Esophagus squamous epithelium (tissue), 5 donors: ENCODE results near the gene CST9. TPM values are rescaled to one million over a fixed set of nuclear protein-coding genes. Genes with fewer than 3 reads are reported as not detected.
A peak's percentile ranks its signal among the peaks of the same experiment; 100 is the strongest.

ENCODE experiments used
- DNase-seq: peaks from one replicate; lab custom pipeline; 2025; lab: John Stamatoyannopoulos, UW
- H3K27ac ChIP-seq, 4 donors: fragments of 200-600 bp; sonication (generic); one replicate each; pipeline ENCODE4 v1.5.1; 2016 to 2019; ENCODE audit warnings: mild to moderate bottlenecking in 1 of 4
- H3K27me3 ChIP-seq, 4 donors: fragments of 200-600 bp; sonication (generic); 1 replicate in 3 of 4; 2 replicates in 1 of 4; pipeline versions ENCODE4 v1.5.1 to v1.6.0; 2017 to 2021; ENCODE audit warnings: antibody characterized with exemption in 1 of 4
- H3K36me3 ChIP-seq, 3 donors: fragments of 200-600 bp; sonication (generic); one replicate each; pipeline ENCODE4 v1.5.1; 2016 to 2019
- H3K4me1 ChIP-seq, 3 donors: fragments of 200-600 bp; sonication (generic); one replicate each; pipeline ENCODE4 v1.5.1; 2017 to 2019
- H3K4me3 ChIP-seq, 4 donors: fragments of 200-600 bp; sonication (generic); 1 replicate in 3 of 4; 2 replicates in 1 of 4; pipeline ENCODE4 v1.5.1; 2016 to 2019; ENCODE audit warnings: mild to moderate bottlenecking in 2 of 4, moderate library complexity in 1 of 4
- H3K9me3 ChIP-seq, 3 donors: fragments of 200-600 bp; sonication (generic); one replicate each; pipeline ENCODE4 v1.5.1; 2016 to 2019
- CTCF ChIP-seq, 6 experiments: fragments of 450-650 bp in 4 of 6; fragments of 200-600 bp in 2 of 6; sonication (generic) in 2 of 6; IDR thresholded peaks; one replicate each; pipeline ENCODE4 v1.5.1; 2016 to 2019; ENCODE audit warnings: antibody characterized with exemption in 6 of 6, mild to moderate bottlenecking in 4 of 6, moderate library complexity in 4 of 6
- POLR2A ChIP-seq, 4 donors: fragments of 450-650 bp; IDR thresholded peaks; one replicate each; pipeline ENCODE4 v1.6.1; 2017; ENCODE audit warnings: antibody characterized with exemption in 4 of 4, mild to moderate bottlenecking in 4 of 4, moderate library complexity in 3 of 4
- WGBS, 2 donors: methylation state at CpG; one replicate each; pipeline ENCODE4 v1.1.5; 2018; 5-methylcytosine and 5-hydroxymethylcytosine counted together
- intact Hi-C: fragments of 100-400 bp; cut with DNase I; formaldehyde crosslinking; loops from one replicate; pipeline ENCODE4 v1.15.0; 2022
- total RNA-seq, 4 donors: library from RNA; depleted of rRNA; stranded (reverse); fragments of >200 nt; gene quantifications; one replicate each; pipeline ENCODE4 v1.1.0, GENCODE V29; 2016
- donor health status: DM: yes; HTN: yes; CAD: no.

CST9 gene
- total RNA-seq, 4 donors from 2014 or later, result not detected

- TF ChIP-seq CTCF (IDR thresholded peaks at IDR 0.05), result no peak
- TF ChIP-seq POLR2A (IDR thresholded peaks at IDR 0.05), result no peak
- no peaks in the 10 kb centered on the region for H3K9me3 ChIP-seq
- H3K27ac ChIP-seq, result peak overlapping the region in 3 of 4 donors; percentile 80 to 99 (median 92)
- 27 to 45% methylated on average over 11 of the region's 12 CpGs for WGBS, 2 donors
- peaks cover 5 to 42% (median 14%) of the 10 kb centered on the region in 3 donors for H3K36me3 ChIP-seq
- intact Hi-C loops, result no loop called here
- H3K27me3 ChIP-seq, result no peaks in the 10 kb centered on the region
- H3K4me3 ChIP-seq, result peak overlapping the region in 3 of 4 donors; percentile 0 to 95 (median 94)
- DNase-seq, result no peak
- peaks cover 21 to 72% (median 33%) of the 10 kb centered on the region in 3 donors for H3K4me1 ChIP-seq
Observed at GRCh38 chr20:23634985-23635767, 29.5 kb upstream of the CST9 start.

GRCh38 chr20:23634044-23634801 is 28.5 kb upstream of the CST9 start:
- TF ChIP-seq CTCF (IDR thresholded peaks at IDR 0.05) (no peak), POLR2A (IDR thresholded peaks at IDR 0.05) (no peak)
- peaks cover 21 to 71% (median 31%) of the 10 kb centered on the region in 3 donors for H3K4me1 ChIP-seq
- peak overlapping the region in 1 of 4 donors; percentile 19 for H3K4me3 ChIP-seq
- H3K27ac ChIP-seq, result peak overlapping the region in 3 of 4 donors; percentile 80 to 99 (median 92)
- intact Hi-C loops, result no loop called here
- DNase-seq, result no peak
- 56 to 59% methylated on average over 2 to 6 of the region's 8 CpGs for WGBS, 2 donors
- no peaks in the 10 kb centered on the region for H3K9me3 ChIP-seq
- H3K36me3 ChIP-seq, result peaks cover 5 to 42% (median 14%) of the 10 kb centered on the region in 3 donors
- no peaks in the 10 kb centered on the region for H3K27me3 ChIP-seq

GRCh38 chr20:23632711-23633573 is 27.2 kb upstream of the CST9 start:
- TF ChIP-seq CTCF (IDR thresholded peaks at IDR 0.05), result no peak
- no peak for TF ChIP-seq POLR2A (IDR thresholded peaks at IDR 0.05)
- WGBS, 2 donors, result 54 to 81% methylated on average over 3 to 6 of the region's 8 CpGs
- intact Hi-C loops, result no loop called here
- Histone ChIP-seq H3K4me3 (no peak overlapping the region), H3K36me3 (peaks cover 5 to 42% (median 14%) of the 10 kb centered on the region in 3 donors), H3K4me1 (peaks cover 21 to 69% (median 37%) of the 10 kb centered on the region in 3 donors), H3K9me3 (no peaks in the 10 kb centered on the region), H3K27me3 (no peaks in the 10 kb centered on the region), H3K27ac (peak overlapping the region in 3 of 4 donors; percentile 40 to 92 (median 80))
- DNase-seq, result no peak

- no peaks in the 10 kb centered on the region for H3K9me3 ChIP-seq
- peaks cover 5 to 42% (median 14%) of the 10 kb centered on the region in 3 donors for H3K36me3 ChIP-seq
- 60 to 88% methylated on average over 4 to 6 of the region's 12 CpGs for WGBS, 2 donors
- DNase-seq, result no peak
- peaks cover 21 to 69% (median 37%) of the 10 kb centered on the region in 3 donors for H3K4me1 ChIP-seq
- TF ChIP-seq POLR2A (IDR thresholded peaks at IDR 0.05) (no peak), CTCF (IDR thresholded peaks at IDR 0.05) (no peak)
- H3K4me3 ChIP-seq, result no peak overlapping the region
- no peaks in the 10 kb centered on the region for H3K27me3 ChIP-seq
- intact Hi-C loops, result no loop called here
- peak overlapping the region in 3 of 4 donors; percentile 40 to 92 (median 80) for H3K27ac ChIP-seq
Observed at GRCh38 chr20:23631981-23632710, 26.4 kb upstream of the CST9 start.
